CD4-positive, alpha-beta T cell treated with Interleukin-10 for 1 hour (primary cell): ENCODE results near the gene EGLN1.

Experiments used
- DNase-seq: peaks from one replicate; pipeline ENCODE4 v3.0.0-alpha.2; 2020

Gene EGLN1

DNA sequence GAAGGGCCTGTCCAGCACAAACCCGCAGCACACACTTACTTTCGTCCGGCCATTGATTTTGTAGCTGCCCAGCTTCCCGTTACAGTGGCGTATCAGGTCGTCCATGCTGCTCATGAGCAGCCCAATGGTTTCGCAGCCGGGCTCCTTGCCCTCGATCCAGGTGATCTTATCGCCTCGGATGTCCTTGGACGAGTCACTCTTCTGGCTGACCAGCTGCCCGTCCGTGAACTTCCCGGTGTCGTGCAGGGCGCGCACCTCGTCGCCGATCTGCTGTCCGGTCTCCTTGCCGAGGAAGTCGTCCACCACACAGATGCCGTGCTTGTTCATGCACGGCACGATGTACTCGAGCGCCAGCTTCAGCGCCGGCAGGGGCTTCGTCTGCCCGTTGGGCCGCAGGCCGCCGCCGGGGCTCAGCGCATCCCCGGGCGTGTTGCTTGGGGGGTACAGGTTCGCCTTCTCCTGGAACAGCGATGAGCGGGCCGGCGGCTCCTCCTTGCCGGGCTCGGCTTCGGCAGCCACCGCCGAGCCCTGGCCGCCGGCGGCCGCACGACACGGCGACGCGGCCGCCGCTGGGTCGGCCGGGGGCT lies 1.0 kb downstream of the EGLN1 start:
- peak; percentile 42 for DNase-seq

DNA sequence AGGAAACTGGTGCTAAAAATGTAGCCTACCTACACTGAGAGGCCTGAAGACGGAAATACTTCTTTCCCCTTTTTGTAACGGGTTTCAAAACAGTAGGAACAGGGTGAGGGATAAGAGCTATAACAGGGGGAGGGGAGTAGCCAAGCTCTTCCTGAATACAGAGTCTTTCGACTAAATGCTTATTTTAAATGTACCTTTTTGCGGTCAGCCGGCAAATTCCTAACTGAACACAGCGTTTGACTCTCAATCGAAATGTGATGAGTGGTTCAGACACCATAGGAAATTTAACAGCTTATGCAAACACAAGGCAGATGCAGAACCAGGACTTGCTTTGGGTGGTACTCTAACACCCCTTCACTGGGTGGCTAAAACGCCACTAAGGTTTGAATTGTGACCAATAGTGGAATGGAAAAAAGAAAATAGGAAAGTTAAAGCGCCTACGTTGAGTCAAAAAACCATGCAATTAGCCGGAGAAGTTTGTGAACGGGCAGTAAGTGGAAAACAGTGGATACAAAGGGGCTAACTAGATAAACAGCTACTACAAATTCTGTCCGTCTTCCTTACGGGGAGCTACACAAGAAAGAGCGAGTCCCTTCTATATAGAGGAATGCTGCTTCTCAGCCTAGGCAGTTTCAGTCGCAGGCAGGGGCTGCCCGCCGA lies 1.7 kb downstream of the EGLN1 start:
- DNase-seq: no peak

DNA sequence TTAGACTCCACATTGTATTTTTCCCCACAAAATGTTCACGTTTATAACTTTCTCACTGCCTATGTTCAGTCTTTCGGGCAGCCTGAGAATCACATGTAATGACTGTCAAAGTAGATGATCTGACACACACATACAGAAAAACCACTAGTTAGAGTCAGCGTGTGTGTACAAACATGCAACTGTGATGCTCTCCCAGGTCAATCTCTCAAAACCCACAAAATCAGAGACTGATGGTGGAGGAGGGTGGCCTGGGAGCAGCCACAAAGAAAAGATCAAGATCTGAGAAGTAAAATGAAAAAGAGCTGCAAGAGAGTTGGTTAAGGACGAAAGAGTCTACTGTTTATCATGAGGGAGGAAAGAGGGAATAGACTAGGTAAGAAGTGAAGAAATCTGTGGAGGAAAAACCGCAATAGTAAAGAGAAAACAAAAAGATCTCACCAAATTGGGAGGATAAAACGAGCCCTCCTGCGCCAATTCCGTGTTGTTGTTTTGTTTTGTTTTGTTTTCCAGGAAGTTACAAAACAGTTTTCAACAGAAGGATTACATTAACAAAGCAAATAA lies 2.3 kb downstream of the EGLN1 start:
- no peak for DNase-seq

DNA sequence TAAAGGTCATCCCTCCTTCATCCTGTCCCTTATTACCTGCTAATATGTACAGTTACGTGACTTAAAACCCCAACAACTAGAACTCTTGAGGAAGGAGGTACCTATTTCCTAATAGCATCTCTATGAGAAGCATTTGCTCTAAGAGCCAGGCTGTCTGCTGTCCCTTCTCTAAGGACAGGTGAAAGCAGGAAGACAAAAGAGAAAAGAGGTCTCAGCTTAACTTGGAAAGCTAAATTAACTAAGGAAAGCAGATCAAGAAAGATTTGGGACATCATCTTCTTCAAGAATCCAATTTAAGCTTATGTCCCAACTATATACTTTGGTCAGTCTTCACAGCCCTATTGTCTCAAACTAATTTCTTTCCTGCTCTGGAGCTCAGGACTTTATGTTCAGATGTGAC lies 2.9 kb downstream of the EGLN1 start:
- DNase-seq: no peak

DNA sequence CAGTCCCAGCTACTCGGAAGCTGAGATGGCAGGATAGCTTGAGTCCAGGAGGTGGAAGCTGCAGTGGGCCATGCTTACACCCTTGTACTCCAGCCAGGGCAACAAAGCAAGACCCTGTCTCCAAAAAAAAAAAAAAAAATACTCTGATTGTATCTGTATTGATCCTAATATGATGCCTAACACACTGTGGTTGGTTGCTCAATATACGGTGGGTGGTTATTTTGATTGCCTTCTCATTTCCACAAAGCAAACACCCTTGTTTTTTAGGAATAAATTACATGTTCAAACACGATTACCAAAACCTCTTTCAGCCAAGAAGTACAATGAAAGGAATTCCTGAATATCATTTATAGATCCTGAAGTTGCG lies 3.4 kb downstream of the EGLN1 start:
- DNase-seq: no peak

DNA sequence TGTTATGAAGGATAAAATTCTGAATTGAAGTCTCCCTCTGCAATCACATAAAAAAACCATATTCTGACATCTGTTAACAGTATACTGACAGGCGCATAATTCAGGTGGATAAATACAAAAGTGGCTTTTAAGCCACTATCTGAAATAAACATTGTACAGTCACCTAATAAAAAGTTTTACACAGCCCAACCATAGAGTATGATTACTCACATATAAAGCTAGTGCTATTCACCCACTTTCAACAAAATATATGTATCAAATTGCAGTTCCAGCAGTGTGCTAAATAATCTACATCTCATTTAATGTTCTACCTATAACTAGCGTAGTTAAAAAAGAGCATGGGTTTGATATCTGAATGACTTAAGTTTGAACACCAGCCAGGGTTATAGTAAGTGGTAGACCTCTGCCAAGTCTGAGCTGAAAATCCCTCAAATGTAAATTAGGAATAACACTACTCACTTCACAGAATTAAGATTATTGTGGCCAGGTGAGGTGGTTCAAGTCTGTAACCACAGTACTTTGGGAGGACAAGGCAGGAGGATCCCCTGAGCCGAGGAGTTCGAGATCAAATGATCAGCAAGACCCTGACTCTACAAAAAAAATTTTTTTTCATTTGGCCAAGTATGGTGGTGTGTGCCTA lies 3.9 kb downstream of the EGLN1 start:
- DNase-seq: no peak

DNA sequence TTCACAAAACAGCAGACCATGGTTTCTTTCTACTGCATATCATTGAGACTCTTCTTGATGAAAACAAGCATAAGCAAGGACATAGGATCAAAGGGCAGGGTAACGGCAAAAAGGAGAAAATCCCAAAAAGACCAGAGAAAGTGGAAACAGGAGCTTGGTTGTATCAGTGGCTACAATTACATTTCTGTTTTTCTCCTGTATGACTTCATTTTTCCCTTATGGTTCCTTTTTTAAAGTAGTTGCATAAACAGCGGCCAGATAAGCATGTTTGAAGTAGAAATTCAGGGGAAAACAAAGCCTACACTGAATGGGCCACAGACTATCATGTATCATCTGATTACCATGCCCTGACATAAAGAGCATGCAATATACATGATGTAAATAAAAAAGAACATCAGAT lies 4.6 kb downstream of the EGLN1 start:
- DNase-seq: no peak

DNA sequence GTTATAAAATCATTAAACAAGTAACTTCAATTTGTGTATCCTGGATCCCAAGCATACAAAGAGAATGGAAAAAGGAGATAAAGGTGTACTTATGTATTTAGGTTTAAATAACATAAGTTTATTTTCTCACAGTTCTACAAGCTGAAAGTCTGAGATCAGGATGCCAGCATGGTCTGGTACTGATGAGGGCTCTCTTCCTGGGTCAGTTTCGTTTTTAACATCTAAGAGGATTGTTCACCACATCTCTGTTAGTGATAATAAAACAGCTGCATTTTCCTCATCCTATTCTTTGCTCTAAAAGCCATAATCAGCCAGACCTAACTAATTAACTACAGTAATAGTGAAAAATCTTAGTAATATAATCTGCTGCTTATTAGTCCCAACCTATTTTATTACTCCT lies 5.2 kb downstream of the EGLN1 start:
- DNase-seq: peak; percentile 10

DNA sequence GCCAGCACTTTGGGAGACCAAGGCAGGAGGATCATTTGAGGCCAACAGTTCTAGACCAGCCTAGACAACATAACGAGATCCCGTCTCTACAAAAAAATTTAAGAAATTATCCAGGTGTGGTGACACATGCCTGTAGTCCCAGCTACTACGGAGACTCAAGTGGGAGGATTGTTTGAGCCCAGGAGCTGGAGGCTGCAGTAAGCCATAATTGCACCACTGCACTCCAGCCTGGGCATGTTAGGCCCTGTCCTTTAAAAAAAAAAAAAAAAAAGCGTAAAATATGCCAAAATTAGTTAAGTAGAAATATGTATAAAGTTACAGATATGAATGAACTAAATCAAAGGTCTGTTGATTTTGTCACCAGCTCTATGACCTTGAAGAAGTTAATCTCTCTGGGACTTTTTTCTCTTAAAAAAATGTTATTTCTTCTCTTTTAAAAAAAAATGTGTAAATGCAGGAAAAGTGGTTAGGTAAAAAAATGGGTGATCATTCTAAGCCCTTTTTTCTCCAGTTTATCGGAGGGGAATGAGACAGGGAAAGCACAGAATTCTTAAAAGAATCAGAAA lies 7.0 kb downstream of the EGLN1 start:
- DNase-seq: no peak

DNA sequence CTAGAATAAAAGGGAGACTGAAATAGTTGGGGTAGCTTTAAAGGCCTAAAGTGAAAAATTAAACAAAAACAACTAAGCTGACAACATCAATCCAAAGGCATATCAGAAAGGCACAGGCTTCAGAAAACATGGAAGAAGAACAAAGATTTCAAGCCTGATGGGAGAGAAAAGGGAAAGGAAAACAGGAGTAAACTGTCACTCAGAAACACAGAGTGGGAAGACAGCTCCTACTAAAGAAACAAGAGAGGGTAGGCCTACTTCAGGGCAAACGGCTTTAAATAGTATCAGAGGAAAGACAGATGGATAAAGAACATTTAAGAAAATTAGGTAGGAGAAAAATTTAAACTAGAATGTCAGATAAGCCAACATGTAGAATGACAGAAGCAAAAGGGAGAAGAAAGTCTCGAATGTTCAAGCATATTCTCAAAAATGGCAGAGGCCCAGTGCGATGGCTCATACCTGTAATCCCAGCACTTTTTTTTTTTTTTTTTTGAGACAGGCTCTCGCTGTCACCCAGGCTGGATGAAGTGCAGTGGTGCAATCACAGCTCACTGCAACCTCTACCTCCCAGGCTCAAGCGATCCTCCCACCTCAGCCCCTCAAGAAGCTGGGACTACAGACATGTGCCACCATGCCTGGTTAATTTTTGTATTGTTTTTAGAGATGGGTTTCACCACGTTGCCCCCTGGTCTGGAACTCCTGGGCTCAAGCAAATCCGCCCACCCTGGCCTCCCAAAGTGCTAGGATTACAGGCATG lies 7.6 kb downstream of the EGLN1 start:
- DNase-seq: no peak

DNA sequence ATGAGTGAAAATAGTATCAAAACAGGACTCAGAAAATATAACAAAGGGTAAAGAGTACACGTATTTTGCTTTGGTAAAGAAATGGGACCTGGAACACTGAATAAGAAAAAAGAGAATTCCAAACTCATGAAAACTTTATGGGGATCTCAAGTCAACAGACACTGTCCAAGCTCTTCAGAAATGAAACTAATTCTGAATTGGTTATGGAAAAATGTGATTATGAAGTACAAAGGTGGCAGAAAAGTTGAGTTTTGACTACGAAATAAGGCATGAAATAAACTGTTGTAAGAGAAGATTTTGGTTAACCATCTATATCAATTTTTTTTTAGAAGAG lies 8.4 kb downstream of the EGLN1 start:
- DNase-seq: no peak

DNA sequence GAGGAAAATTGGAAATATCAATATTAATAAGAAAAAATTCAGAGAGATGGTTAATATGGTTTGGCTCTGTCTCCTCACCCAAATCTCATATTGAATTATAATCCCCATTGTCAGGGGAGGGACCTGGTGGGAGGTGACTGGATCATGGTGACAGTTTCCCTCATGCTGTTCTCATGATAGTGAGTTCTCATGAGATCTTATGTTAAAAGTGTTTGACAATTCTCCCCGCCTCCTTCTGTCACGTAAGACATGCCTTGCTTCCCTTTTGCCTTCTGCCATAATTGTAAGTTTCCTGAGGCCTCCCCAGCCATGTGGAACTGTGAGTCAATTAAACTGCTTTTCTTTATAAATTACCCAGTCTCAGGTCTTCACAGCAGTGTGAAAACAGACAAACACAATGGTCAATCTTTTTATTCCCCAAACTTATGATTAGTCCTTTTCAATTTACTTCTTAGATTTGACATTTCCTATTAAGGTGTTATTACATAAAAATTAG lies 11.0 kb downstream of the EGLN1 start:
- no peak for DNase-seq

DNA sequence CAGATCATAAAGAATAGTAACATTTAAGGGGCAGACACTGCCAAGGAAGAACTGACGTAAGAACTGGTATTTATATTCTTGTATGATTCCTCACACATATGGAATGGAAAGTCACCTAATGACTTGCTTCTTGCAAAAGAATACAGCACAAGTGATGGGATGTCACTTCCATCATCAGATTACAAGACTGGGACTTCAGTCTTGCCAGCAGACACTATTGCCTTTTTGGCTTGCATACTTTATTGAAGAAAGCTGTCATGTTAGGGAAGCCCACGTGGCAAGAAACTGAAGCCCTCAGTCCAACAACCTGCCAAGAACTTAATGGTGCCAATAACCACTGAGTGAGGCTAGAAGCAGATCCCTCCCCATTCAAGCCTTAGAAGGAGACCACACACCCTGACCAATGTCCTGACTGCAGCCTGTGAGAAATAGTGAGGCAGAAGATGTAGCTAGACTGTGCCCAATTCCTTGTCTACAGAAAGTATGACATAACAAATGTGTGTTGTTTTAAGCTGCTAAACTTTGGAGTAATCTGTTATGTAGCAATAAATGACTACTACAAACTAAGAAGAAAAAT lies 12.0 kb downstream of the EGLN1 start:
- DNase-seq: no peak

DNA sequence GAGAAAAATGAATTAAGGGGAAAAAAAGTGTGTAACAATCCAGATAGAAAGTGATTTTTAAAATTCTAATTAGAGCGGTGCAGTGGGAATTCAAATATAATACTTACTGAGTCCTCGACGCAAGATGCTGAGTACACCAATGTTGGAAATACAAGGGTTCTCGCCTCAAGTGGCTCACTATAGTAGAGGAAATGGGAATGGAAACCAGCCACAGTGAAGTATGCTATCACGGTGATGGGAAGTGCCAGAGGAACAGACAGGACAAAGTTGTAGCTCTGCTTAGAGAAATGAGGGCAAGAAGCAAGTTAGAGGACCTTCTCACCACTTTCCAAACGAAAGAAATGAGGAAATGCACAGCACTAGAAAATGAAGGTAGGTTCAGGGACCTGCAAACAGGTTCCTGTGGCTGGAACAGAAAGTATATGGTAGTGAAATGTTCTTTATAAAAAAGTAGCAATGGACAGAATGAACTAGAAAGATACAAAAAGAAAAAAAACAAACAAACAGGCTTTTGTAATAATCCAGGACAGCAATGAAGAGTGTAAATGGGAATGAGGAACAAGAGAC lies 13.5 kb downstream of the EGLN1 start:
- DNase-seq: no peak

DNA sequence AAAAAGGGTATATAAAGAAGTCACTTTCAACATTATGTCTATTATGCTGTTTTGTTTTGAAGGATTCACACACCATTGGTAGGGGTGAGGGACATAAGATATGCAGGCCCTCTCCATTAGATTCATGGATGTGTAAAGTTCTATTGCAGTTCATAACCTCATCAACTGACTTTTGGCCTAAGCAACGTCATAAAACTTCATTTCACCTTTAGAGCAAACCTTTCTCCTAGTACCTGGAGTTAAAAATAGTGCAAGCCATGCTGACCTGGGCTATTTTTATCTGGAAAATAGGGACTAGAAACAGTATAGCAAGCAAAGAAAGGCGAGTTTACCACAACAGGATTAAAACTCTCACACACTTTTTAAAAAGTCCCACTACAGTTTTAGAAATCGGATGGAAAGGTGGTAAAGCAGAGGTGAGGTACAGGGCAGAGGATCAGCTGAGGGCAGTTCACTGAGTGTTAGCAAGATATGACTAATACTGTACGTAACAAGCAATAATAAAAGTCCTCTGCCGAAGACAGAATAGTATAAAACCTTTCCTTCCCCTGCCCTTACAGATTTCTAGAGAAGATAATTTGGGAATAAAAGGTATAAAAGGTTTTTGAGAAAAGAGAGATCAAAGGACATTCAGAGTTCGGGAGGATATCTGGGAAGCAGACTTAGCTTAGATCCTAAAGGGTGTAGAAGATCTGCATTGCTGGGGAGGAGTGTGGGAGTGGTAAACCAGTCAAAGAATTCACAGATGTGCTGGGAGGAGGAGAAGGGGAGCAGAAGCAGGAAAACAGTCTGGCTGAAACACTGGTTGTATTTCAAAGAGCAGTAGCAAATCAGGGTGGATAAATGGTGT lies 14.3 kb downstream of the EGLN1 start:
- DNase-seq: no peak

DNA sequence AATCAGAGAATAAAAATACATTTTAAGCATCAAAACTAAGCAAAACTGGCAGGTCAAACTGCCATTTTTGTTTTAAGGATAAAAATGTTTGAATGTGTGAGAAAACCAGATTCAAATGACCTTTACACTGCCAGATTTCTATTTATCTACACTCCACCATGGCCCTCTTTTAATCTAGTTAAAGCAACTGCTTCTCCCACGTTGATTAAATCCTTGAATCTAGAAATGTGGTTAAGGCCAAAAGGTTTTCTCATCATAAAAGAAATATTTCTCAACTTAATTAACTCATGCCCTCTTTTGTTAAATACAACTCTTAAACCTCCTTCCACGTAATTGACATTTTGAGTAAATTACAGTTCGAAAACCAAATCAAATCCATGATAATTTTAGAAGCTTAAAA lies 15.0 kb downstream of the EGLN1 start:
- DNase-seq: no peak

DNA sequence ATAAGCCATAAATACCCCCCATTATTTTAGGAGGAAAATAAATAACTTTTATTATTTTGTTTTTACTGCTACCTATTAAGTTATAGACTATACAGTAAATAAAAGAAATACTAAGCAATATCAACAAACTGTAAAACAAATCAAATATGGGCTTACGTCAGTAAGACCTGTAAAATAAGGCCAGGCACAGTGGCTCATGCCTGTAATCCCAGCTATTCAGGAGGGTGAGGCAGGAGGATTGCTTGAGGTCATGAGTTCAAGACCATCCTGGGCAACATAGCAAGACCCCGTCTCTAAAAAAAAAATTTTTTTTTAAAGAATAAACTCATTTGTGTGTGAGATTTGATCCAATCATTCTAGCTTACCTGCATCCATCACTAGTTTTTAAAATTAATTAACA lies 17.8 kb downstream of the EGLN1 start:
- no peak for DNase-seq

DNA sequence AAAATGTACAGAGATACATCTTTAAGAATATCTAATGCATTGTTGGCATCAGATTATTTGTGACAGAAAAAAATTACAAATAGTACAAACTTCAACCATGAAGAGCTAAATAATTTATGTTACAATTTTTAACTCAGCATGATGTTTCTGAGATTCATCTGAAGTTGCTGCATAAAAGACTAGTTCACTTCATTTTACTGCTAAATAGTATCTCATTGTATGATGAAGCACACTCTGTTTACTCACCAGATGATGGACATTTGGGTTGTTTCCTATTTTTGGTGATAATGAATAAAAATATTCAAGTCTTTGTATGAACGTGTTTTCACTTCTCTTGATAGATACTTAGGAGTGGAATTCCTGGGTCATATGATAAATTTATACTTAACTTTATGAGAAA lies 20.6 kb downstream of the EGLN1 start:
- DNase-seq: no peak

DNA sequence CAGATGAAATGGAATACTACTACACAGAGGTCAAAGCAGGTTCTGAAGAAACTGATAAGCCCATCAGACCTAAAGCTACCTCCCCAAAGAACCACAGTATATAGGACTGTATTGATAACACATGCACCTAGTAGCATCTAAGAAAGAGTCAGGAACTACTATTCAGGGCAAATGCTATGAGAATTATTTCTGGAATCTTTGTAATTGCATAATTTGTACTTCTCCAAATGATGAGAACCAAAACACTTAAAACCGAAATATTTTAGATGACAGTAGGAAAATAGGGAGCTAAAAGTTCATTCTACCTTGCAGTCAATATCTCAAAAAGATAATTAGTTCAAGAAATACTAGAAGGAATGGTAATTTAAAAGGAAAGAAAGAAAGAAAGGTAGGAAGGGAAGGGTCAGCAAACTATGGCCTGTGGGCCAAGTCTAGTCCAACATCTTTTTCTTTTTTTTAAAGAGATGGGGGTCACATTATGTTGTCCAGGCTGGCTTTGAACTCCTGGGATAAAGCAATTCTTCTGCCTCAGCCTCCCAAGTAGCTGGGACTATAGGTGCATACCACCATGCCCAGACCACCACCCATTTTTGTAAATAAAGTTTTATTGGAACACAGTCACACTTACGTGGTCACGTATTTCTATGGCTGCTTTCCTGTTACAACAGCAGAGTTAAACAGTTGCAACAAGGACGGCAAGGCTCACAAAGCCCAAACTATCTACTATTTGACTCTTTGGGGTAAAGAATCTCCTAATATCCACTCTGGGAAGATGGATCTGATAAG lies 24.0 kb downstream of the EGLN1 start:
- no peak for DNase-seq

DNA sequence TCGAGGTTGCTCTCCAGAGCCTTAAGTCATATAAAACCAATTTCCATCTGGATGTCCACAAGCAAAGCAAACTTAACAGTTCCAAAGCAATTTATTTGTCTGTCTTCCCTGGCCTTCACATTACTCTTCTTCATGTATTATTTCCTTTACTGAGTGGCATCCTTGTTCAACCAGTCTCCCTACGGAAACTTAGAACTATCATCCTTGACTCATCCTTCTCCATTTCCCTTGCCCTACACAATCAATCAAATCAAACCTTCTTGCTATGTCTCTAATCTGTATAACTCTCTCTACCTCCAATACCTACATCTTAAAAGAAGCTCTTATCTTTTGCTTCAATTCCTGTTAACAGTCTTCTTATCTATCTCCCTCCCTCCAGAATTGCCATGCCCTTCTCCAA lies 25.4 kb downstream of the EGLN1 start:
- DNase-seq: no peak

DNA sequence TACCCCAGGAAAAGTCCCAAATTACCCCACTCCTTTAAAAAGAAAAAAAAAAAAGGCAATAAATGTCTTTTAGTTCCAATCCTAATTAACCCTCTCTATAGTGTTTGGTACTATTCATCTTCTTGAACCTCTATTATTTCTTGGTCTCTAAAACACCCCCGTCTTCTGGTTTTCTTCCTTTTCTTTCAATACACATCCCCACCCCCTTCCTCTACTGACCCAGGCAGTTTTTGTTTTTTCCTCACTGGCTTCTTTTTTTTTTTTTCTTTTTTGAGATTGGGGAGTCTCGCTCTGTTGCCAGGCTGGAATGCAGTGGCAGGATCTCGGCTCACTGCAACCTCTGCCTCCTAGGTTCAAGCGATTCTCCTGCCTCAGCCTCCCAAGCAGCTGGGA lies 26.1 kb downstream of the EGLN1 start:
- DNase-seq: no peak
